HEK293 (cell line): ENCODE measurements around the gene SLC7A14.

ENCODE experiments used
- CTCF ChIP-seq: fragments of 450-650 bp; formaldehyde crosslinking; IDR thresholded peaks from 2 replicates; pipeline ENCODE4 v1.5.1; 2016; ENCODE audit warnings: missing biosample characterization, missing genetic modification characterization
- ZFP41 ChIP-seq: fragments of 450-650 bp; formaldehyde crosslinking; IDR thresholded peaks from 2 replicates; pipeline ENCODE4 v1.5.1; 2016; ENCODE audit warnings: missing biosample characterization, missing genetic modification characterization, borderline replicate concordance
- ZNF341 ChIP-seq: fragments of 450-650 bp; formaldehyde crosslinking; IDR thresholded peaks from 2 replicates; pipeline ENCODE4; 2016; ENCODE audit warnings: low read depth, missing biosample characterization, missing genetic modification characterization

GRCh38 chr3:170502297-170502696 lies 83.6 kb downstream of the SLC7A14 start:
- TF ChIP-seq ZFP41 (tag by site-specific recombination) (no peak), CTCF (tag by site-specific recombination) (no peak), ZNF341 (tag by site-specific recombination) (no peak)
